ENCODE data around the gene RAD17.
A peak's percentile ranks its signal among the peaks of the same experiment; 100 is the strongest.
"Not testable (repeated sequence)": the region's sequence is repeated elsewhere in the genome, so short reads cannot be mapped to it uniquely, and the experiment has no call there.

The RAD17 gene

DNA sequence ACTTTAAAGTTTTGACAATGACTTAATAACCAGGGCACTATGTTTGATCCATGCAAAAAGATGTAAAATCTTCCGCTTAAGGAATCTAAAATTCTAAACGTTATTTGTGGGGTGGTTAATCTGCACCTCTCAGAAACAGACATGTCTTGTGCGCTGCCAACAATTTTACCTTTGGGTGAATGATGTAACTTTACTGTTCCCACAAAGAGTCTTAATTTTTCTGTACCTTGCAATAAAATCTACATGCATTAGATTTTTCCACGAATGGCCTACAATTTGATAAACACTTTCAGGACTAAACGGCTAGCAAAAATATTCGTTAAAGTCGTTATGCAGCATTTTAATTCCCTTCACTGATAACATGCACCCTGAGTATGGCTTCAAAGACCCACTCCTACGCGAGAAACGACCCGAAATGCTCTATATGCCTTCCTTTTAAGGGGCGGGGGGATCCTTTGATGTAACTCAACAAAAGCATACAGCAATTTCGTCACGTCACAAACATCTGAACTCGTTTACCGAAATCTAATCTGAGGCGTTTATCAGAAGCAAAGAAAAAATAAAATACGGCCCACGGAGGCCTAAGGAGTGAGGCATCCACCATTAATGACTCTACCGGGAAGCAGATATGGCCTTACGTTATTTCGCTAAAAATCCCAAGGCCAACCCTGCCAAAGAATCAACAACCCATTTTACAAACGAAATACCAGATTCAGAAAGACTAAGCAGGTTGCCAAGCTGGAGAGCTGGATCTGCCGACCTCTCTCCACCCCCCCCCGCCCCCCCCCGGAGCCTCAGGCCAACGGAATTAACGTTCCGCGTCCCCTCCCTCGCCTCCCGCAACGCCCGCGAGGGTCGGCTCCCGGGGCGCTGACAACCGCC lies 919 bp upstream of the RAD17 start:
- H3K4me3 ChIP-seq (ENCODE audit: low read length), result peak overlapping the region; percentile 97
- peak; percentile 37 for DNase-seq (ENCODE audit: low read depth, low spot score)

DNA sequence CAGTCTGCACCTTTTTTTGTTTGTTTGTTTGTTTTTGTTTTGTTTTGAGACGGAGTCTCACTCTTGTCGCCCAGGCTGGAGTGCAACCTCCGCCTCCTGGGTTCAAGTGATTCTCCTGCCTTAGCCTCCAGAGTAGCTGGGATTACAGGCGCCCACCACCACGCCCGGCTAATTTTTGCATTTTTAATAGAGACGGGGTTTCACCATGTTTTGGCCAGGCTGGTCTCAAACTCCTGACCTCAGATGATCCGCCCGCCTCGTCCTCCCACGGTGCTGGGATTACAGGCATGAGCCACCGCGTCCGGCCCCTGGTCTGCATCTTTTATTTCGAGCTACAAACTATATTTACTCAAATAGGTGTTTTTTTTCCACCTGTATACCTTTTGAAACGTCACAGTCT lies 717 bp downstream of the RAD17 start:
- peak overlapping the region; percentile 97 for H3K4me3 ChIP-seq (ENCODE audit: low read length)
- not testable (repeated sequence) for DNase-seq (ENCODE audit: low read depth, low spot score)

DNA sequence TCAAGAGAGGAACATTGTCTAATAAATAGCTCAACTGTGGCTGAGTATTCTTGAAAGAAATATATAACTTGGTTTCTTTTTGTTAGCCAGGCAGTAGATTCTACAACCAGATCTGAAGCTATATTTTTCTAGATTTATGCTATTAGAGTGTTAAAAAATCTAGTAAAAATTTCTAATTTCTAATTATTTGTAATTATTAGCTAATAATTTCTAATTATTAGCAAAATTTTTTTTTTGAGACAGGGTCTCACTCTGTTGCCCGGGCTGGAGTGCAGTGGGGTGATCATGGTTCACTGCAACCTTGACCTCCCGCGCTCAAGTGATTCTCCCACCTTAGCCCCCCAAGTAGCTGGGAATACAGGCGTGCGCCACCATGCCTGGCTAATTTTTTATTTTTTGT lies 2.8 kb downstream of the RAD17 start:
- no peak overlapping the region for H3K4me3 ChIP-seq (ENCODE audit: low read length)
- no peak for DNase-seq (ENCODE audit: low read depth, low spot score)

DNA sequence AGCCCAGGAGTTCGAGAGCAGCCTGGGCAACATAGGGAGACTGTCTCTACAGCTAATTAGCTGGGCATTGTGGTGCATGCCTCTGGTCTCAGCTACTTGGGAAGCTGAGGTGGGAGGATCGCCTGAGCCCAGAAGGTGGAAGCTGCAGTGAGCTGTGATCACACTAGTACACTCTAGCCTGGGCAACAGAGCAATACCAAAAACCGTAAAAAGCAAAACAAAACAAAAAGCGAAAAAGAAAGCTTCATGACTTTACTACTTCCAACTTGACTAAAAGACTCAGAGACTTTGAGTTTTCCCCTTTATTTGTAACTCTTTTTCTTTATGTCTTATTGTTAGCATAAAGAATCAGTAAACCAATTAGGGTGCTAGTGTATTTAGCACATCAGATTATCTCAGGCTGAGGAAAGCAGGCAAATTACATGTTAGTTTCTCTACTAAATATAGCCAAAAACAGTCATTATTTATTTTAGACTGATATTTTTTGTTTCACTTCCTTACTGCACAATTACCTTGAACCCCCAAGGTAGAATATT lies 5.4 kb downstream of the RAD17 start:
- DNase-seq (ENCODE audit: low read depth, low spot score), result no peak
- H3K4me3 ChIP-seq (ENCODE audit: low read length), result no peak overlapping the region

DNA sequence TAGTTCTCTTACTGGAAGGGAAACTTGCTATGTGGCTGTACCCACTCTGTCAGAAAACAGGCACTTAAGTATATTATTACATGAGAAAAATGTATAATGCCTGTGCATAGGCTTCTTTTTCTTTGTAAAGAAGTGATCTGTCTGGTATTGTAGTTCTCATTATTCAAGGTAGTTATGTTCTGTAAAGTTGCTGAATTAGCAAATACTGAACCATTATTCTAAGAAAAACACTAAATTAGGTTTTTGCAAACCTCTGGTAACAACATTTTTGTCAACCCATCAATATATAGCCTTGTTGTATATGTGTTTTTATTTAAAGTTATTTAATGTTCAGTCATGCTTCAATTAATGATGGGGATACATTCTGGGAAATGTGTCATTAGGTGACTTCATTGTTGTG lies 8.8 kb downstream of the RAD17 start:
- DNase-seq (ENCODE audit: low read depth, low spot score), result no peak
- H3K4me3 ChIP-seq (ENCODE audit: low read length), result no peak overlapping the region

DNA sequence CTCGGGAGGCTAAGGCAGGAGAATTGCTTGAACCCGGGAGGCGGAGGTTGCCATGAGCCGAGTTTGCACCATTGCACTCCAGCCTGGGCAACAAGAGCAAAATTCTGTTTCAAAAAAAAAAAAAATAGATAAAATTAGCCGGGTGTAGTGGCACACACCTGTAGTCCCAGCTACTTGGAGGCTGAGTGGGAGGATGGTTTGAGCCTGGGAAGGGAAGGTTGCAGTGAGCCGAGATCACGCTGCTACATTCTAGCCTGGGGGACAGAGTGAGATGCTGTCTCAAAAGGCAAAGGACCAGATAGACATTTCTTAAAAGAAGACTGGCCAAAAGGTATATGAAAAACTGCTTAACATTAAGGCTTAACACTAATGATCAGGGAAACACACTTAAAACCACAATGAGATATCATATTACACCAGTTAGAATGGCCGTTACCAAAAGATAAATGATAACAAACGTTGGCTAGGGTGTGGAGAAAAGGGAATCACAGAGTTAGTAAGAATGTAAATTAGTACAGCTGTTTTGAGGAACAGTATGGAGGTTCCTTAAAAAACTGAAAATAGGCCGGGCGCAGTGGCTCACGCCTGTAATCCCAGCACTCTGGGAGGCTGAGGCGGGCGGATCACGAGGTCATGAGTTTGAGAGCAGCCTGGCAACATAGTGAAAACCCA lies 35.2 kb downstream of the RAD17 start:
- no peak overlapping the region for H3K4me3 ChIP-seq (ENCODE audit: low read length)
- DNase-seq (ENCODE audit: low read depth, low spot score), result no peak

DNA sequence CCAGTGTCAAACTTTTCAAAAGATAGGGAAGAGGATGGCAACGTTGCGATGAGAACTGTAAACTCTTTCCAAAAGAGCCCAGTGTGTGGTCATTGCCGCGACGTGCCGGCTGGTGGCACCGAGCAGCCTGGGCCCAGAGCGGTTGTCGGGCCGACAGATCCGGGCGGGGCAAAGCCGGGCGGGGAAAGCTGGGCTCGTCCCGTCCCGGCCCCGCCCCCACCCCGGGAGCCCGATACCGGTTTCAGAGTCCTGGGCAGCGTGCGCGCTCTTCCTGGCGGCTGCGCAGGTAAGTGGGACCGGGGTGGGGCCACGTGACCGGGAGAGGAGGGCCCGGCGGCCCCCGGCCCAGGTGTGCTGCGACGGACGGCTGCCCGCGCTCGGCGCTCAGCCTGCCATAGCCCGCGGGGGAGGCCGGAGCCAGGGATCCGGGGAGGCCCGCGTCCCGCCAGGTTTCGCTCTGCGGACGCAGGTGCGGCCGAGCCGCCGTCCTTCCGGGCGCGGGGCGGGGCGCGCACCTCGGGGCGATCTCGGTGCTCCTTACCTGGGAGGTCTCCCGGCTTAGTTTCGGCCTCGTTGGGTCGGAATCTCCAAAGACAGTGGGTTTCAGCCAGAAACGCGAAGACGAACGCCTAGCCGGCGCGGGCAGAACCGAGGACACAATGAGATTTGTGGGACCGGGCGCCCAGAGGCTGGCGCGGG lies 45.4 kb downstream of the RAD17 start, which contains the start of gene MARVELD2:
TSS of gene MARVELD2 (plus strand) at position 232 of the 699 bp plus-strand sequence. CDS start 4,270 bp downstream, outside the sequence.
- no peak for DNase-seq (ENCODE audit: low read depth, low spot score)
- H3K4me3 ChIP-seq (ENCODE audit: low read length), result no peak within 1 kb of the TSS

DNA sequence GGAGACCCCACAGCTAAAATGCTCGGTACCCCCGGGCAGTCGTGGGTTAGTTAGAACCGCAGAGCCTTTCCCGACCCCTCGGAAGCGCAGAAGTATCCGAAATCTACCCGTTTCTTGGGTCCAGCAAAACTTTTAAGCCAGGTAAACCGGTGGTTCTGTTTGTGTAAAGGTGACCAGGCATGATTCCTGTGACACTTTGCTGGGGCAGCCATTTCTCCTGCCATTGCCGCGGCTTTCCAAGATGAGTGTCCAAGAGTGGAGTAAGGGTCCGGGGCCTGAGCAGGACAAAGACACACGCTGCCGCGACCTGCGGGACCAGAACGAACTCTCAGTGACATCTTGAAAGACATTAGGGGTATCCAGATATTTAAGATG lies 46.0 kb downstream of the RAD17 start:
- no peak overlapping the region for H3K4me3 ChIP-seq (ENCODE audit: low read length)
- DNase-seq (ENCODE audit: low read depth, low spot score), result no peak

DNA sequence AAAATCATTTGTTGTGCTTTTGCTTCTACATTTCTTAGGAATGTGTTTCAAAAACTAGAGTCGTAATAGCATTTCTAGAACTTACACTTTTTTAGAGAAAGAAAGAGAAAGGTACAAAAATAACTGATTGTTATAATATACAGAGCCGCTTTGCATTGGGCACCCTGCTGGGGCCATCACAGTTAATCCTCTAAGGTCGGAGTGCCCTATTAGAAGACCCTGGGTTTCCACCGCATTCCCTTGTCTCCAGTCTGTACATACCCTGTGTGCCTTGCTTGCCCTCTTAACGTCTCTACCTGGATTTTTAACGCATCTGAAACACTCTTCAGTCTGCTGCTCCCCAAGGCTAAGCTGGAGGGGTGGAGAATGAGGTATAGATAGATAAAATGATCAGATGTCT lies 46.6 kb downstream of the RAD17 start:
- DNase-seq (ENCODE audit: low read depth, low spot score), result no peak
- no peak overlapping the region for H3K4me3 ChIP-seq (ENCODE audit: low read length)

DNA sequence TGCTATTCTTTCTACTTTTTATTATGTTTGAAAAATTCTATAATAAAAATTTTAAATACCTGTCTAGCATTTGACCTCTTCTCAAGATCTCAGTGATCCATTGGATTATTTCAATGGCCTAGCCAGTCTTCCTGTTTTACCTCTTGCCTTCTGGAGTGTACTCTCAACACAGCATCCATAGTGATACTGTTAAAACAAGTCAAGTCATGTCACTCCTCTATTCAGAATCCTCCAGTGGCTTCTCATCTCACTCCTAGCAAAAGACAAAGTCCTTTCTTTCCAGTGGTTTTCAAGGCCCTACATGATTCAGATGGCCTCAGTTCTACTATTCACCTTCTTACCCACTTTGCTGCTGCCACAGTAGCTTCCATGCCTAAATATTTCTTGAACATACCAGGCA lies 47.1 kb downstream of the RAD17 start:
- H3K4me3 ChIP-seq (ENCODE audit: low read length), result no peak overlapping the region
- DNase-seq (ENCODE audit: low read depth, low spot score), result no peak

DNA sequence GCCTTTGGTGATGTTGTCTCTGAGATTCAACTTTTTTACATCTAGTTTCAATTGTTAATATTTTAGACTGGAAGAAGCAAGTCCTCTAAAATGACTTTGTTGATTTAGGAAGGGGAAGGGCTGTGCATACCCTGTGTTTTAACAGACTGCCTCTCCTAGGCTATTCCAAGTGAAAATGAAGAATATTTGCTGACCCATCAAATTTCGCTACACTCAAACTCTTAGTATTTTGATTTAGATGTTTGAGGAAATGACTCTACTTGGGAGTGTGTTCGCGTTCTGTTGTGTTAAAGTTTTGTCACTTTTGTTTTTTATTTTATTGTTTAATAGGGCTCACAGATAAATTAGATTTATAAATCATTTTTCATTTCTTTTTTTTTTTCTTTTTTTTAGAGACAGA lies 48.9 kb downstream of the RAD17 start:
- no peak for DNase-seq (ENCODE audit: low read depth, low spot score)
- H3K4me3 ChIP-seq (ENCODE audit: low read length), result no peak overlapping the region

DNA sequence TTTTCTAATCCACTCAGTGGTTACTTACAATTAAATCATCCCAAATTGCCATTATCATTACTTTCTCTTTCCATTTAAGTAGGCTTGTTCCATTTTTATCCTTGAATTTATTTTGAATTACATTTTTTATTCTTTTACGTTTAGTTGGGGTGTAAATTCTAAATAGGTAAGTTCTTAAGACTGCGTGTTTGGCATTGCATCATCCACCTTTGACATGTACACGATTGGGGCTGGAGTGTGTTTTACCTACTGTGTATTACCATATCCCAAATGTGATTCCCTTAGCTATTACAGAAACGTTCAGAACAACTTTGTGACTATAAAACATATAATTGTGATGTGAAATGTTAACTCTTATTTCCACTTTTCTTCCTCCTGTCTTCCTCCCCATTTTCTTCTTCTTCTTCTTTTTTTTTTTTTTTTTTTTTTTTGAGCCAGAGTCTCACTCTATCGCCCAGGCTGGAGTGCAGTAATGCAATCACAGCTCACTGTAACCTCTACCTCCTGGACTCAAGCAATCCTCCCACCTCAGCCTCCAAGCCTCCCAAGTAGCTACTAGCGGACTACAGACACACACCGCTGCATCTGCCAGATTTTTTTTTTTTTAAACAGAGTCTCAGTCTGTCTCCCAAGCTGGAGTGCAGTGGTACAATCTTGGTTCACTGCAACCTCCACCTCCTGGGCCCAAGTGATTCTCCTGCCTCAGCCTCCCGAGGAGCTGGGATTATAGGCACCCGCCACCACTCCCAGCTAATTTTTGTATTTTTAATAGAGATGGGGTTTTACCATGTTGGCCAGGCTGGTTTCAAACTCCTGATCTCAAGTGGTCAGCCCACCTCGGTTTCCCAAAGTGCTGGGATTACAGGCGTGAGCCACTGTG lies 62.0 kb downstream of the RAD17 start:
- no peak for DNase-seq (ENCODE audit: low read depth, low spot score)
- H3K4me3 ChIP-seq (ENCODE audit: low read length), result no peak overlapping the region

DNA sequence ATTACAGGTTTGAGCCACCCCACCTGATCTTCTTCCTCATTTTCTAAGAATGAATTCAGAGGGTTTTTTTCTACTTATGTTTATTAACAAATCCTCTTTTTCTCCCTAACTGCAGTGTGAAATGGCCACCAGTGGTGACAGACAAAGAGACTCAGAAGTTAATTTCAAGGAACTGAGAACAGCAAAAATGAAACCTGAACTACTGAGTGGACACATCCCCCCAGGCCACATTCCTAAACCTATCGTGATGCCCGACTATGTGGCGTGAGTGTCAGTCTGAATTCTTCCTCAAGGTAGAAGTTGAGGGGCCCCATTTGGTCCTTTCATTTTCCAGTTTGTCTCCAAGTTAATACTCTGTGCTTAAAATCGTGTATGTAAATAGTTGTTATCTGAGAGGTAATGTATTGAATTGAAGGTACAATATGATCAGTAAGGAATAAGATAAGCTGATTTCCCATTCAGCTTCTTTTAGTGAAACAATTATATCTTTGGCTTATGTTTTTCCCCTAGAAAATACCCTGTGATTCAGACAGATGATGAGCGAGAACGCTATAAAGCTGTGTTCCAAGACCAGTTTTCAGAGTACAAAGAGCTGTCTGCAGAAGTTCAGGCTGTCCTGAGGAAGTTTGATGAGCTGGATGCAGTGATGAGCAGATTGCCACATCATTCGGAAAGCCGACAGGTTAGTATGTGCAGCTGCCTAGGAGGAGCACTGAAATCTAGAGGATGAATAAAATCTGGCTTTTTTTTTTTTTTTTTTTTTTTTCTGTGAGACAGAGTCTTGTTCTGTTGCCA lies 63.0 kb downstream of the RAD17 start:
- DNase-seq (ENCODE audit: low read depth, low spot score), result no peak
- H3K4me3 ChIP-seq (ENCODE audit: low read length), result no peak overlapping the region

DNA sequence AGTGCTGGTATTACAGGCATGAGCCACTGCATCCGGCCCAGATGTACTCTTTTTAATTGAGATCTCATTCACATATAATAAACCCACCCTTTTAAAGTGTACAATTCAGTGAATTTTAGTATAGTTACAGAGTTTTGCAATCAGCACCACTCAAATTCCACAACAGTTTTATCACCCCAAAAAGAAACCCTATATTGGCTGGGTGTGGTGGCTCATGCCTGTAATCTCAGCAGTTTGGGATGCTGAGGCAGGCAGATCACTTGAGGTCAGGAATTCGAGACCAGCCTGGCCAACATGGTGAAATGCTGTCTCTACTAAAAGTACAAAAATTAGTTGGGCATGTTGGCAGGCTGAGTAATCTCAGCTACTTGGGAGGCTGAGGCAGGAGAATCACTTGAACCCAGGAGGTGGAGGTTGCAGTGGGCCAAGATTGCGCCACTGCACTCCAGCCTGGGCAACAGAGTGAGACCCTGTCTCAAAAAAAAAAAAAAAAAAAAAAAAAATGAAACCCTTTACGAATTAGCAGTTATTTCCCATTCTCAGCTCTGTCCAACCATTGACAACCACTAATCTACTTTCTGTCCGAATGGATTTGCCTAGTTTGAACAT lies 65.8 kb downstream of the RAD17 start:
- DNase-seq (ENCODE audit: low read depth, low spot score); H3K4me3 ChIP-seq (ENCODE audit: low read length): not testable (repeated sequence)

DNA sequence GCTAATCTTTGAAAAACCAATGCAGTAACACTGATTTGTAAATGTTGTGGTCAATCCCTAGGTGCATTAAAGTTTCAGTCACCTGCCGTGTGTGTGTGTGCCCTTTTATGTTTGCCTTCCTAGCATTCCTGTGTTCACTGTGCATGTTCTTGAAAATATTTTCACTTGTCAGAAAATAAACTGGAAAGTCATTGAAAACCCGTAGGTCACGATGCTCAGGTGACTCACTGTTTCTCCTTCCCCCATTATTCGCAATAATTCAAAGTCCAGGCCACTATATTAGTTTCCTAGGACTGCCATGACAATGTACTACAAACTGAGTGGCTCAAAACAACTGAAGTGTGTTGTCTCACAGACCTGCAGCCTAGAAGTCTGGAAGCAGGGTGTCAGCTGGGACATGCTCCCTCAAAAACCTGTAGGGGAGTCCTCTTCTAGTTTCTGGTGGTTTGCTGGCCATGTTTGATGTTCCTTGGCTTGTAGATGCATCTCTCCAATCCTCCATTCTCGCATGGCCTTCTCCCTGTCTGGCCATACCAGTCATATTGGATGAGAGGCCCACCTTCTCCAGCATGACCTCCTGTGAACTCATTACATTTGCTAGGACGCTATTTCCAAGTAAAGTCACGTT lies 74.6 kb downstream of the RAD17 start:
- H3K4me3 ChIP-seq (ENCODE audit: low read length), result no peak overlapping the region
- DNase-seq (ENCODE audit: low read depth, low spot score), result no peak

DNA sequence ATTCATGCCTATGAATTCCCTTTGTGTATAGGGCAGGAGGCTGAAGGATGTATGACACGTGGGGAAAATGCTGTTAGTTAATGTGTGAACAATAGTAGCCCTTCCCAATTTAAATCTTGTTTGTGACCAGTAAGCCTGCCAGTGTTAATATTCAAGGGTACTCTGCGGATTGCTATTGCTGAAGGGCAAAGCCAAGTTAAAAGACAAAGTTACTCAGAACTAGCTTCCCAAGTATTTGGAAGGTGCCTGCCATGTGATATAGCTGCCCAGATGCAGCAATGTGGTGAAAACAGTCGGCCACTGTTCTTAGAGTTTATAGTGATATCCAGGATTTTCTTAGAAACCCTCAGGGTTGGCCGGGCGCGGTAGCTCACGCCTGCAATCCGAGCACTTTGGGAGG lies 79.9 kb downstream of the RAD17 start:
- no peak overlapping the region for H3K4me3 ChIP-seq (ENCODE audit: low read length)
- no peak for DNase-seq (ENCODE audit: low read depth, low spot score)

DNA sequence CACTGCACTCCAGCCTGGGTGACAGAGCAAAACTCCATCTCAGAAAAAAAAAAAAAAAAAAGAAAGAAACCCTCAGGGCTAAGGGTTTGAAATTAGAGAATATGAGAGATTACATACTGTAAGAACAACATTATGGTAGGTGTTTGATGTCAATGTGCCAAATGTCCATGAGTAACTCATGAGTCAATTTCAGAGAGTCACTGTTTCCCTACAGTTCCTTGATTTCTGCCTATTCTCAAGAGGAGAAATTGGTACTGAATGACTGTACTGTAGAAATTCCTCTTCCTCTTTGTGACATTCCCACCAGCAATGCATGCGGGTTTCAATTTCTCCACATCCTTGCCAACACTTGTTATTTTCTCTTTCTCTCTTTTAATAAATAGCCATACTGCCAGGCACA lies 80.5 kb downstream of the RAD17 start:
- DNase-seq (ENCODE audit: low read depth, low spot score), result no peak
- no peak overlapping the region for H3K4me3 ChIP-seq (ENCODE audit: low read length)
